GM19372 (cell line): Measurements from ENCODE around the gene NR3C2.

Experiments
- ATAC-seq: cut with Tn5 transposase; IDR thresholded peaks from one replicate; pipeline ENCODE4 v1.9.1; 2021; ENCODE audit warnings: mild to moderate bottlenecking, low read depth, moderate library complexity; ENCODE audit not compliant: unreplicated experiment

NR3C2 gene

DNA sequence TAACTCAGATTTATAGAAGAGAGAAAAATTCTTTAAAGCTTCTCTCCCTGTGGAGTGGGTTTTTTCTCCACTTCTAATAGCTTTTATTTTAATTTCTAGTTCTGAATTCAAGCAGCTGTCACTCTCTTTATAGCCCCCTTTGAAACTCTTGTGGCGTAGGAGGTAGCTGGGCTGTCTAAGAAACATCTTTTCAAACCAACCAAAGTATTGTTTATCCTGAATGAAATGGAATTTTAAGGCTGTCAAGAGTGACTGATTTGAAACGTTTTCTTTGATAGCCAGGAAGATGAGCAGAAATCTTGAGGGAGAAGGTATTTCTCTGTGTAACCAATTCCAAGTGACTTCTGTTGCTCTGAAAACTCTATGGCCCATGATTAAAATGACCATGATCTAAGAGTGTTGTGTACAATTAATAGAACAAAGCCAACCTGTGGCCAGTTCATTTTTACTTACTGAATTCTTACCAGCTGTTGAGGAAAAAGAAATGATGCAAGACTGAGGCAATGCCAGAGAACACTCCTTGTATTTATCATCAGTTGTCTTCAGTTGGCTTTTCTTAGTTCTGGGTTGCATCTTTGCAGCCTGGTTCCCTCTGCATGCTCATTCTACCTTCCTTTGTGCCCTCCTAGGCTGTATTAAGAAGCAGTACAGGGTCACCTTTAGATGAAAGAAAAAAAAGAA is 411.9 kb downstream of the NR3C2 start:
- ATAC-seq: no peak

DNA sequence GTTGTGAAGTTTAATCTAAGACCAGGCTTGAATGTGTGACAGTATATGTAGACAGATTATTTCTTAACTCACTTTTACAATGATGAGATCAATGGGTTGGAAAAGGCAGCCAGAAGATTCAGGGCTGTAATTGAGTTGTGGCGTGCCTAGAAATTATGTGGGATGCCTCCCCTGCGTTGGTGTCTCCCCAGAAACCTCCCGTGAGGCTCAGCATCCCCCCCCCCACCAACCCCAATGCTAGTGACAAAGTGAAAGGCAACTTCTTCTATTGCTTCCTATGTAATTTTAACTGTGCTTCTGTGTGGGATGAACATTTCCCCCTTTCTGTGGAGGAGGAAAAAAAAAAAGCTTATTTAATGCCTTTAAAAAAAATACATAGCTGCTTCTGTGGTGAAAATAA is 412.4 kb downstream of the NR3C2 start:
- no peak for ATAC-seq
